Spleen (tissue), 7 donors: Measurements from ENCODE around the gene ANXA4.

Experiments used
- POLR2A ChIP-seq, 3 donors: fragments of 450-650 bp; IDR thresholded peaks; one replicate each; pipeline ENCODE4 v1.5.1; 2017; ENCODE audit warnings: antibody characterized with exemption in 3 of 3, mild to moderate bottlenecking in 1 of 3
- TF ChIP-seq, protein P1 (sequence below), 11 experiments: fragments of 200-600 bp in 7 of 11; fragments of 450-650 bp in 4 of 11; sonication (generic) in 4 of 11; IDR thresholded peaks in 8 of 11; conservative IDR thresholded peaks in 3 of 11; 1 replicate in 7 of 11; 2 replicates in 4 of 11; pipeline versions ENCODE4 v1.4.0 to v1.8.0; 2016 to 2021; ENCODE audit warnings: antibody characterized with exemption in 11 of 11, inconsistent platforms in 4 of 11, mild to moderate bottlenecking in 1 of 11
- donor health status: DM: no; HTN: no; CAD: no; lungs with moderate emphysema.
- donor health status: DM: no; HTN: no; CAD: no.
- donor health status: DM: no; HTN: no; CAD: no.

GRCh38 chr2:69828938-69829255 lies 87.0 kb downstream of the ANXA4 start:
- no peak for TF ChIP-seq POLR2A (IDR thresholded peaks at IDR 0.05)
- TF ChIP-seq, protein P1, sequence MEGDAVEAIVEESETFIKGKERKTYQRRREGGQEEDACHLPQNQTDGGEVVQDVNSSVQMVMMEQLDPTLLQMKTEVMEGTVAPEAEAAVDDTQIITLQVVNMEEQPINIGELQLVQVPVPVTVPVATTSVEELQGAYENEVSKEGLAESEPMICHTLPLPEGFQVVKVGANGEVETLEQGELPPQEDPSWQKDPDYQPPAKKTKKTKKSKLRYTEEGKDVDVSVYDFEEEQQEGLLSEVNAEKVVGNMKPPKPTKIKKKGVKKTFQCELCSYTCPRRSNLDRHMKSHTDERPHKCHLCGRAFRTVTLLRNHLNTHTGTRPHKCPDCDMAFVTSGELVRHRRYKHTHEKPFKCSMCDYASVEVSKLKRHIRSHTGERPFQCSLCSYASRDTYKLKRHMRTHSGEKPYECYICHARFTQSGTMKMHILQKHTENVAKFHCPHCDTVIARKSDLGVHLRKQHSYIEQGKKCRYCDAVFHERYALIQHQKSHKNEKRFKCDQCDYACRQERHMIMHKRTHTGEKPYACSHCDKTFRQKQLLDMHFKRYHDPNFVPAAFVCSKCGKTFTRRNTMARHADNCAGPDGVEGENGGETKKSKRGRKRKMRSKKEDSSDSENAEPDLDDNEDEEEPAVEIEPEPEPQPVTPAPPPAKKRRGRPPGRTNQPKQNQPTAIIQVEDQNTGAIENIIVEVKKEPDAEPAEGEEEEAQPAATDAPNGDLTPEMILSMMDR (IDR thresholded peaks at IDR 0.05 in 8 of 11, conservative IDR thresholded peaks at IDR 0.05 in 3 of 11): no peak
